ENCODE measurements around the gene BCAP31. TPM values are rescaled to one million over a fixed set of nuclear protein-coding genes. Genes with fewer than 3 reads are reported as not detected.

The BCAP31 gene
- total RNA-seq, 2 experiments from 2014 or later: 43.0 to 72.0 TPM

- POLR2A ChIA-PET: interaction anchor here (0.5 kb wide), 1 partner anchor 8 kb away, joined by 3 read pairs; no protein-coding TSS in a partner anchor
These were observed 43.5 kb upstream of the BCAP31 start for GRCh38 chrX:153767674-153768055.

GRCh38 chrX:153766871-153767673 lies 42.9 kb upstream of the BCAP31 start:
- Histone ChIP-seq H2AFZ (ENCODE audit: low read length) (no peak overlapping the region), H3K27ac (ENCODE audit: low read depth, low read length, poor library complexity, severe bottlenecking) (no peak overlapping the region), H3K4me2 (ENCODE audit: low read length) (no peak overlapping the region), H3K9me3 (ENCODE audit: low read length) (no peaks in the 10 kb centered on the region), H3K4me1 (ENCODE audit: insufficient read depth, low read length, poor library complexity, severe bottlenecking) (peaks cover 6% of the 10 kb centered on the region), H3K79me2 (ENCODE audit: insufficient read depth, low read depth, low read length) (no peaks in the 10 kb centered on the region), H4K20me1 (ENCODE audit: insufficient read depth, low read length) (no peaks in the 10 kb centered on the region), H3K4me3 (ENCODE audit: low read depth, low read length, poor library complexity, severe bottlenecking) (no peak overlapping the region), H3K36me3 (ENCODE audit: insufficient read depth, low read length) (no peaks in the 10 kb centered on the region), H3K9me2 (ENCODE audit: insufficient read depth, low read length) (no peaks in the 10 kb centered on the region)
- ChIA-PET CTCF (ENCODE audit: unreplicated experiment) (no interaction called here), POLR2A (interaction anchor here (0.5 kb wide), 1 partner anchor 8 kb away, joined by 3 read pairs; no protein-coding TSS in a partner anchor)
- DNase-seq (ENCODE audit: low spot score): no peak
- TF ChIP-seq CTCF (conservative IDR thresholded peaks at IDR 0.05; ENCODE audit: low read length) (no peak), EZH2phosphoT487 (IDR thresholded peaks at IDR 0.05; ENCODE audit: borderline replicate concordance, low read depth, low read length) (no peak)
- BruUV-seq (replicated peaks): no TSS peak
- intact Hi-C loops (cut with micrococcal nuclease; ENCODE audit: unreplicated experiment): loop anchor here (10.0 kb wide), 2 partner anchors 68 to 82 kb away; partner anchors contain the start of genes PDZD4 and SLC6A8

More at GRCh38 chrX:153767674-153768055, 43.5 kb upstream of the BCAP31 start:
- Histone ChIP-seq H3K4me1 (ENCODE audit: insufficient read depth, low read length, poor library complexity, severe bottlenecking) (peaks cover 6% of the 10 kb centered on the region), H4K20me1 (ENCODE audit: insufficient read depth, low read length) (no peaks in the 10 kb centered on the region), H3K4me3 (ENCODE audit: low read depth, low read length, poor library complexity, severe bottlenecking) (no peak overlapping the region), H3K4me2 (ENCODE audit: low read length) (no peak overlapping the region), H3K36me3 (ENCODE audit: insufficient read depth, low read length) (no peaks in the 10 kb centered on the region), H3K79me2 (ENCODE audit: insufficient read depth, low read depth, low read length) (no peaks in the 10 kb centered on the region), H3K27ac (ENCODE audit: low read depth, low read length, poor library complexity, severe bottlenecking) (no peak overlapping the region), H3K9me2 (ENCODE audit: insufficient read depth, low read length) (no peaks in the 10 kb centered on the region), H2AFZ (ENCODE audit: low read length) (no peak overlapping the region), H3K9me3 (ENCODE audit: low read length) (no peaks in the 10 kb centered on the region)
- no peak for DNase-seq (ENCODE audit: low spot score)
- intact Hi-C loops (cut with micrococcal nuclease; ENCODE audit: unreplicated experiment): loop anchor here (10.0 kb wide), 2 partner anchors 67 to 83 kb away; partner anchors contain the start of genes PDZD4 and SLC6A8
- BruUV-seq (replicated peaks): no TSS peak
- TF ChIP-seq EZH2phosphoT487 (IDR thresholded peaks at IDR 0.05; ENCODE audit: borderline replicate concordance, low read depth, low read length) (no peak), CTCF (conservative IDR thresholded peaks at IDR 0.05; ENCODE audit: low read length) (no peak)
- CTCF ChIA-PET (ENCODE audit: unreplicated experiment): no interaction called here

Measured in OCI-LY7 (cell line).